GM18507 (cell line): Measurements from ENCODE around the gene MMP1.

ENCODE experiments used
- DNase-seq: peaks from one replicate; pipeline ENCODE4 v3.0.0; 2011; ENCODE audit warnings: low read depth; ENCODE audit not compliant: insufficient read length; ENCODE audit errors: extremely low spot score
- FAIRE-seq: peaks from 2 replicates; lab custom pipeline; 2011; peaks lifted over from hg19 to GRCh38; lab: Jason Lieb, UNC

Gene MMP1

GRCh38 chr11:102798012-102798746, at the start of gene MMP1:
MMP1 (minus strand) TSS chr11:102798160; CDS start chr11:102798092, 68 bp downstream.
- no peak for DNase-seq
- no peak for FAIRE-seq

GRCh38 chr11:102846292-102846691, 48.3 kb upstream of the MMP1 start:
- FAIRE-seq = no peak
- no peak for DNase-seq

DNA sequence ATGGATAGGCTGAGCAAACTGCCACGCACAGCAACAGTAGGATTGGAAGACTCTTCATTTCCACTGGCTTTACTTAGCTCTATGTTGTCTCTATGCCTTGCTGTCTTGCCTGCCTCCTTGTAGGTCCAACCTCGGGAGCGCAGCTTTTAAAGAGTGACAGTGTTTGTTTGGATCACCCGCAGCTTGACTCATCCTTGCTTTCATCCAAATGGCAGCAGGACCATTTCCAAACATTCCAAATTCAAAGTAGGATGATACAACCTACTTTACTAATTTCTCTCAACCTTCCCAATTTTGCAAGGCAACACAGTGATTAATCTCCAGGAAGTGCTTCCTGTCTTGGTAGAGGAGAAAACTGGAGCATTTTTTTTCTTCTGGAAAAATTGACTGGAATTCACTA, 45.5 kb upstream of the MMP1 start, which contains the start of gene MMP3:
MMP3 (minus strand) TSS at position 121 of the 400 bp plus-strand sequence; CDS start at position 58, 63 bp downstream.
- FAIRE-seq (no peak), DNase-seq (no peak)

DNA sequence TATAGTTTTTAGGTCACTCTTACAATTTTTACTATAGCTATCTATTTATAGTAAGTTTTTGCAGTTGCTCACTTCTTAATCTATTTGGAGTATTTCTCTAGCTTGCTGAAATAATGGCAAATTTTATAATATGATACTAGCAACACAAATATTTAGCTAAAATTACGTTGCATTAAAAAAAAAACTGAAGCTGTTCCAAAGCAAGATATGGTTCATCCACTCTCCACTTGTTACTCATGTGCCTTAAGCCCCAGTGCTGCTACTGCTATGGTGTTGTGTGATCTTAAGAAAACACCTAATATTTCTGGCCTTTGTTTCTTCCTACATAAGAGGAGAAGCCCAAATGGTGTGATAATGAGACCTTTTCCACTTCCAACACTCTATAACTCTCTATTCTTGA, 45.0 kb upstream of the MMP1 start:
- no peak for DNase-seq
- FAIRE-seq = no peak

DNA sequence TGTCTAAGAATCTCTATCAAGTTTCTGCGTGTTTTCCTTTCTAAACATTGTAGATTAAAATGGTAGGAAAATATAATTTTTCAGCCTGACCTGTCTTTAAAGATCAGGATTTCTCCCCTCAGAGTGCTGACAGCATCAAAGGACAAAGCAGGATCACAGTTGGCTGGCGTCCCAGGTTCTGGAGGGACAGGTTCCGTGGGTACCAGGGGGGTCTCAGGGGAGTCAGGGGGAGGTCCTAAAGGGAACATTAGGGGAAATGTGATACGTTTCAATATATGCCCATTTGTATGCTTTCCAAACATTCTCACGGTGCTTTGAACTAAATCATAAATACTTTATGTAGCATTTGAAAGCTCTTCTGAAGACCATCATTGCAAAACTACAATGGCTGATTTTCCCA, 42.1 kb upstream of the MMP1 start:
- FAIRE-seq (no peak), DNase-seq (no peak)

- DNase-seq (no peak), FAIRE-seq (no peak)
Observed at GRCh38 chr11:102837646-102838045, 39.7 kb upstream of the MMP1 start.

DNA sequence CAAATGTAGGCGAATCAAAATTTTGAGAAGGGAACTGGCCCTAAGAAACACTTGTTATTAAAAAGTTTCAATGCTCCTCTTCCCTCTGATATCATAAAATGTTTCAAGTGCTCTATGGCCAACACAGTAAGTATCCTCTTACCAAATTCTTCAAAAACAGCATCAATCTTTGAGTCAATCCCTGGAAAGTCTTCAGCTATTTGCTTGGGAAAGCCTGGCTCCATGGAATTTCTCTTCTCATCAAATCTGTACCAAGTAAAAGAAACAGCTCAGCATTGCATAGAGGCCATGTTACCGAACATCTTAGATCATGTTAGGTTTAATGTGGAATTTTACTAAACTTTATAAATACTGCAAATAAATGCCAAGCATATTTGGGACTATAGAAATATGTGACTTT, 39.2 kb upstream of the MMP1 start:
- no peak for FAIRE-seq
- no peak for DNase-seq

GRCh38 chr11:102836290-102836875, 38.4 kb upstream of the MMP1 start:
- no peak for DNase-seq
- FAIRE-seq = no peak

- DNase-seq (no peak), FAIRE-seq (no peak)
Observed at GRCh38 chr11:102833731-102834130, 35.8 kb upstream of the MMP1 start.

- FAIRE-seq (no peak), DNase-seq (no peak)
Observed at GRCh38 chr11:102832612-102833011, 34.7 kb upstream of the MMP1 start.

GRCh38 chr11:102831489-102832440, 33.8 kb upstream of the MMP1 start:
- no peak for DNase-seq
- no peak for FAIRE-seq

DNA sequence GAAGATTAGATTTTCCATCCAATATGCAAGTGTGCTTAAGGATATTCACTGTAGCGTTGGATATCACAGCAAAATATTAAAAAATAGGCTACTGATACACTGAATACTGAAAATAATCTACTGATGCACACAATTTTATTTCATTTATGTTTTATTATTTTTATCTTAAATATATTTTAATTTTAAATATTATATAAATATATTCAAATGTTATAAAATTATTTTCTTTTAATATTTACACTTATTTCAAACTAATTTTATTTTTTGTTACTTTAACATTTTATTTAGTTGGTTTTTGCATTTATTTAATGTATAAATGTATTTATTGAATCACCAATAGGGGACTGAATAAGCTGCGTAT, 33.1 kb upstream of the MMP1 start:
- no peak for FAIRE-seq
- no peak for DNase-seq

GRCh38 chr11:102830001-102830727, 32.2 kb upstream of the MMP1 start:
- DNase-seq (no peak), FAIRE-seq (no peak)

- DNase-seq (no peak), FAIRE-seq (no peak)
Observed at GRCh38 chr11:102829316-102830000, 31.5 kb upstream of the MMP1 start.

GRCh38 chr11:102824556-102824955, 26.6 kb upstream of the MMP1 start:
- DNase-seq = no peak
- no peak for FAIRE-seq

DNA sequence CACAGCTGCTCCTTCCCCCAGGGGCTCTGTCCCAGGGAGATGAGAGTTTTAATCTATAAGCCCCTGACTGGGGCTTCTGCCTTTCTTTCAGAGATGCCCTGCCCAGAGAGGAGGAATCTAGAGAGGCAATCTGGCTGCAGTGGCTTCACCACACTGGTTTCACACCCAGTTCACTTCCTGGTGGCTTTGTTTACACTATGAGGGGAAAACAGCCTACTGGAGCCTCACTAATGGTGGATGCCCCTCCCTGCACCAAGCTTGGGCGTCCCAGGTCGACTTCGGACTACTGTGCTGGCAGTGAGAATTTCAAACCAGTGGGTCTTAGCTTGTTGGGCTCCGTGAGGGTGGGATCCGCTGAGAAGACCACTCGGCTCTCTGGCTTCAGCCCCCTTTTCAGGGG, 21.5 kb upstream of the MMP1 start:
- FAIRE-seq = no peak

GRCh38 chr11:102813484-102813883, 15.5 kb upstream of the MMP1 start:
- DNase-seq (no peak), FAIRE-seq (no peak)

More for the DNA sequence above, 21.5 kb upstream of the MMP1 start:
- DNase-seq = no peak

DNA sequence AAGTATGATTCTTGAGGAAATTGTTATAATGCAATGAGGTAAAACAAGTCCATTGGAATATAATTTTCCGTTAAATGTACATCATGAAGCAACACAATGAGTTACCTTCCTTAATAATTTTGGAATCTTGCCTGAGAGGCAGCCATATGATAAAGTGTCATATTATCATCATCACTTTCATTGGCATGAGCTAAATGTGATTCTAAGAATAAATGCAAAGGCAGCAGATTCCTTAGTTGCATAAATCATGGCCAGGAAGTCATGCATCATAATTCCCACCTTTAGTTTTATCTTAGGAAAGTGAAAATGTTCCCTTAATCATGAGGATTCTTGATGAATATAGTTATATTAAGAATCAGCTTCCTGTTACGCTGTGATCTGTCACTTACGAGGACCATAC, 14.2 kb upstream of the MMP1 start:
- DNase-seq = no peak

More for the DNA sequence above, 14.2 kb upstream of the MMP1 start:
- FAIRE-seq = no peak
